GM18526 (cell line): ENCODE results near the gene MYADML2.

Experiments
- POLR2A ChIP-seq: IDR thresholded peaks from 3 replicates; pipeline ENCODE4 v1.6.1; 2011; ENCODE audit not compliant: insufficient read length; ENCODE audit errors: extremely low read depth

The MYADML2 gene

GRCh38 chr17:81927653-81928543 lies 19.1 kb downstream of the MYADML2 start, which contains the start of gene MAFG:
TSS of gene MAFG (minus strand) at chr17:81927735. CDS start at chr17:81923185, 4,550 bp downstream.
- TF ChIP-seq POLR2A = peak; percentile 43

DNA sequence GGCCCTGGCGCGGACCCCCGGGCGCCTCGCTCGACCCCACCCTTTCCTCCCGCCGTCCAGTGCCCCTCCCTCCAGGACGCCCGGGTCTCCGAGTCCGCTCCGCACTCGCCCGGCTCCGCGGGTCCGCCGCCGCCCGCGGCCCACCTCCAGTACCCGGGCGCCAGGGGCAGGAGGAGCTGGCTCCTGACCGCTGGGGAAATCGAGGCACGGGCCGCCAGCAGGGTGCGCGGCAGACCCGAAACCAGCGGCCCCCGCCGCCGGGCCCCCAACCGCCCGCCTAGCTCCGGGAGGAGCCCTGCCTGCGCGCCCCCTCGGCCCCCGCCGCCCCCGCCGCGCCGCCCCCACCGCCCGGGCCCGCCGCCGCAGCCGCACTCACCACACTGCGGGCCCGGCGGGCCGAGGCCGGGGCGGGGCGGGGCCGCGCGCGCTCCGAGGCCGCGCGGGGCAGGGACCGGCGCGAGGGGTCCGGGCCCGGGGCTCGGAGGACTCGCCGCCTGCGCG lies 19.8 kb downstream of the MYADML2 start:
- TF ChIP-seq POLR2A = no peak

- TF ChIP-seq POLR2A = no peak
Observed at GRCh38 chr17:81926451-81927151, 20.4 kb downstream of the MYADML2 start.

DNA sequence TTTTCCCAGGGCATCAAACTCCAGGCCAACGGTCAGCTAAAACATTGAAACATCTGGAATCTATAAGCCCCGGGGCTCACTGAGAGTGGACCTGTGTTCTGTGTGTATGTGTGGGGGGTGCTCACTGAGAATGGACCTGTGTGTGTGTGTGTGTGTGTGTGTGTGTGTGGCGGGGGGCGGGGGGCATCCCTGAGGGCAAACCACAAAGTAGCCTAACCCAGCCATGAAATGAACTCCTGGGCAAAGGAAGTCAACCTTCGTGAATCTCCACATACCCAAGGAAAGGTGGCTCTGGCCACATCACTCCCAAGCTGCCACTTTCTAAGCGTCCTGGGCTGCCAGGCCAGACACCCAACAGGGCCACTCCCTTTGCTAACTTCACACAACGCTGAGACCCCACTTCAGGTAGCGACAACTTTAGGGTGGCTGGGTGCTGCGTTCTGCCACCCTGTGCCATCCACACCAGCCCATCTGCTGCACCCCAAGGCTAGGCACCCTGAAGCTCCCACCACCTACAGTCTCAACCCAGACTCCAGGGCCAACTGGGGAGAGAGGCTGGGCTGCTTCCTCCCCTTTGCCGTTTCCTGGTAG lies 21.1 kb downstream of the MYADML2 start:
- TF ChIP-seq POLR2A = no peak

DNA sequence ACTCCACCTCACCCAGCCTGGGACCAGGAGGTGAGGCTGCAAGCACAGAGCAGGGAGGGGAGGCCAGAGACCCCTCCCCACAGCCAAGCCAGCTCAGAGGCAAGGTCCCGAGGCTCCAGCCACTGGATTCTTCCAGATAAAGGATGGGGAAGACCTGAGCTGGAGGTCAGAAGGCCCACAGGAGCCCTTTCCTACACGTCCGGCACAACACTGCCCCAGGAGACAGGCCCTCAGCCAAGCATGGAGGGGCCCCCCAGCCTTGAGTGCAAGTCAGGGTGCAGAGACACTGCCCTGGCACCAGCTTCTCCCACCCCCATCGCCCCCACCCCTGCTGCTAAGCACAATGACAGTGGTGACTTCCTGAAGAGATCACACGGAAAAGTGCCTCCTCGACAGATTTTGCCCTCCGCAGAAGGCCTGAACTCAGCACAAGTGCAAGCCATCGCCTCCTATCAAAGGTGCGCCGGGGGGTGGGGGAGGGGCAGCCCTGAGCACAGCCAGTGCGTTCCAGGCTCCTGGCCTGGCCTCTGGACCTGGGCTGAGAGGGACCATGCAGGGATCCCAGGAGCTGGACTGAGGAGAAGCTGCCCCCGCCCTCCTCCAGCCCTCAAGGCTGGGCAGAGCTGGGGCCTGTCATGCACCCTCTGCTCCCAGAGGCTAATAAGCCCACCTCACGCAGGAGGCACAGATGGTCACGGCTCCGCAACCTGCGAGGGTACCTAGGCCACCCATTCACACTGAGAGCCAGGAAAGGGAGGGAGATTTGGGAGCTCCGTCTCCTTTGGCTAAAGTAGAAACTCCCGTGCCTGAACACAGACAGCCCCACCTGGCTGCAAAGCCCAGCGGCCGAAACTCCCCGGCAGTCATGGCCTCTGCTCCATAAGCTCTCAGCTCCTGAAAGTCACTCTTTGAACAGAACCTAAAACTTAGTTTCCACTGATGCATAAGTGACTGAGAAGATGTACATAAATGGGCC lies 22.2 kb downstream of the MYADML2 start:
- no peak for TF ChIP-seq POLR2A

- no peak for TF ChIP-seq POLR2A
Observed at GRCh38 chr17:81923302-81924260, 23.5 kb downstream of the MYADML2 start.

DNA sequence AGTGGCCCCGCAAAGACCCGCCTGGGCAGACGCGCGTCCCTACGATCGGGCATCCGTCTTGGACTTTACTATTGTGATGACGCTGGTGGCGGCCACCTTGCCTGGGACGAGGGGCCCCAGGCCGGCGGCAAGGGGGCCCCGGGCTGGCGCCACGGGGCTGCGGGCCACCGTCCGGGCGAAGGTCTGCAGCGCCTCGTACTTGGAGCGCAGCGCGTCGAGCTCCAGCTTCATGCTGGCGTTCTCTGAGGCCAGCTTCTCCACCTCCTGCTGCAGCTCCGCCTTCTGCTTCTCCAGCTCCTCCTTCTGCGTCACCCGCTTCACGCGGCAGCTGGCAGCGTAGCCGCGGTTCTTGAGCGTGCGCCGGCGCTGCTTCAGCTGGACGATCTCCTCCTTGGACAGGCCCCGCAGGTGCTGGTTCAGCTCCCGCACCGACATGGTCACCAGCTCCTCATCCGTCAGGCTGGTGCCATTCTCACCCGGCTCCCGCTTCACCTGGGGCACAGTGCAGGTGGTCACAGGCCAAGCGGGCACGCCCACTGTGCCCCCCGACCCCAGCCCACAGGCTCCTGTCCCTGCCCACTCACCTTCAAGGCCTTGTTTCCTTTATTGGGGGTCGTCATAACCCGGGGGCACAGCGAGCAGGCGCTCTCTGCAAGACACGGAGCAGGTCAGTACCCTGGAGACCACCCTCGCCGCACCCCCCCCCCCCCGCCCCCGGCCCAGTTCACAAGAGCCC lies 24.3 kb downstream of the MYADML2 start:
- no peak for TF ChIP-seq POLR2A

GRCh38 chr17:81921996-81922565 lies 25.0 kb downstream of the MYADML2 start:
- TF ChIP-seq POLR2A = no peak

- no peak for TF ChIP-seq POLR2A
Observed at GRCh38 chr17:81921537-81921862, 25.5 kb downstream of the MYADML2 start.

DNA sequence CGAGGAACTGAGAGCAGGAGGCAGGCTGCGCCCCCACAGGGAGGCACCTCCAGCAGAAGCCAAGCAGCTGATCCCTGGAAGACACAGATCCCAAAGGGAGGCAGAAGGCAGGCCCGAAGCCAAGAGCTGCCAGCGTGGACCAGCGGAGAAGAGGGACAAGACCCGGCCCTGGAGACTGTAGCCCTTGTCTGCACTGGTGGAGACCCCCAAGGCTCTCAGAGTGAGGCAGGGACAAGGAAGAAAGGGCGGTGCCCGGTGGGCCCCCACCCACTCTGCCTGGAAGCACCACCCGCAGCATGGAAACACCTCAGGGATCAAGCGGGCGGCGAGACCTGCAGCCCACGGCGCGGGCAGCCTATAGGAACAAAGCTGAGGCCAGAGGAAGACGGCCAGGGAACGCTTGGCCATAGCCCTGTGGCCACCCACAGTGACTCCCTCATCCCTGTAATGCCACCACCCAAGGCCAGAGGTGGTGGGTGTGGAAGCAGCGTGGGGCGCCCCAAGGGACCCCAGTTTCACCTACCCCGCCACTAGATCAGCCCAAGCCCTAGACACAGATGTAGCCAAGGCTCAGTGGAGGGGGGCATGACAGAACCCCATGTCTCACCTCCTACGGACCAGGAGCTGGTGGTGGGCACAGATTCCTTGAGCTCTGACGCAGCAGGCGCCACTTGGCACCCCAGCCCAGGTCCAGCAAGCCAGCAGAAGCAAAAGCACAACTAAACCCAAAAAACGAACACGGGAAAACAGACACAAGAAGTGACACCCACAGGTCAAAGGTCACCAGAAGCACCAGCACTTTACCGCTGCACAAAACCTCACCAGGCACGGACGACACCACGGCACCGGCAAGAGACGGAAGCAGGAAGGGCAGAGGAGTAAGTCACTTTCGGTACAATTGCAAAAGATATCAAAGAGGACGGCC lies 26.2 kb downstream of the MYADML2 start:
- TF ChIP-seq POLR2A = no peak

- TF ChIP-seq POLR2A = no peak
Observed at GRCh38 chr17:81918832-81919545, 28.0 kb downstream of the MYADML2 start.
